H54 (cell line): ENCODE measurements around the gene TBC1D28.
A peak's percentile ranks its signal among the peaks of the same experiment; 100 is the strongest.
"Not testable (repeated sequence)": the region's sequence is repeated elsewhere in the genome, so short reads cannot be mapped to it uniquely, and the experiment has no call there.

ENCODE experiments used
- DNase-seq: peaks from one replicate; pipeline ENCODE4 v3.0.0; 2011; ENCODE audit warnings: low spot score, mixed read lengths; ENCODE audit not compliant: insufficient read length
- FAIRE-seq: peaks from 3 replicates; lab custom pipeline; 2011; peaks lifted over from hg19 to GRCh38; lab: Jason Lieb, UNC
- POLR2A ChIP-seq: IDR thresholded peaks from 2 replicates; pipeline ENCODE4 v1.6.1; 2011; ENCODE audit warnings: low read depth, mild to moderate bottlenecking, low read length

Gene TBC1D28

GRCh38 chr17:18644291-18644690 lies at the start of gene TBC1D28:
Gene TBC1D28 (minus strand): TSS chr17:18644391. CDS start chr17:18641352, 3,039 bp downstream.
- not testable (repeated sequence) for FAIRE-seq, DNase-seq

DNA sequence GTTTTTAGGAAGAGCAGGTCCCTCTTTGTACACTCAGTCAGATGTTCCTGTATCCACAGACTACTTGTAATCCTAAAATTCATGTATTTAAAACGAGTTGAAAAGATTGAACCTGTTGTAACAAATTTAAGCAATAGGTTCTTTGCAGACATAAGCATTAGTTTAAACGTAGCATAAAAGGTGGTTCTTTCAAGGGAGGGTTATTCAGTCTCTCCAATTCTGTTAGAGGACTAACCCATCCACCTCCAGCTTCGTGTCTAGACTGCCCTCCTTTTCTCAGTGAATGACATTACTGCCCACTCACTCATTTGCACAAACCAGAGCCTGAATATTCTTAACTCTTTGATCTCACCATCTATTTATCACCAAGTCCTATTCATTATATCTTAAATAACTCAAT lies 38.5 kb upstream of the TBC1D28 start:
- not testable (repeated sequence) for FAIRE-seq, DNase-seq

- peak; percentile 95 for FAIRE-seq
- peak; percentile 44; the same call in 1 of the 2 replicates for TF ChIP-seq POLR2A
These were observed 37.8 kb upstream of the TBC1D28 start, which contains the start of gene FOXO3B for GRCh38 chr17:18681767-18682571. Gene FOXO3B (minus strand): TSS chr17:18682314. CDS start chr17:18681651, 663 bp downstream.

DNA sequence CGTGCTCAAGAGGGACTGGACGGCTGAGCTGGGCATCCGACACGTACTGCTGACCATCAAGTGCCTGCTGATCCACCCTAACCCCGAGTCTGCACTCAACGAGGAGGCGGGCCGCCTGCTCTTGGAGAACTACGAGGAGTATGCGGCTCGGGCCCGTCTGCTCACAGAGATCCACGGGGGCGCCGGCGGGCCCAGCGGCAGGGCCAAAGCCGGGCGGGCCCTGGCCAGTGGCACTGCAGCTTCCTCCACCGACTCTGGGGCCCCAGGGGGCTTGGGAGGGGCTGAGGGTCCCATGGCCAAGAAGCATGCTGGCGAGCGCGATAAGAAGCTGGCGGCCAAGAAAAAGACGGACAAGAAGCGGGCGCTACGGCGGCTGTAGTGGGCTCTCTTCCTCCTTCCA lies 33.2 kb upstream of the TBC1D28 start:
- FAIRE-seq = not testable (repeated sequence)

More at GRCh38 chr17:18681767-18682571, 37.8 kb upstream of the TBC1D28 start, which contains the start of gene FOXO3B:
- DNase-seq = peak; percentile 59

DNA sequence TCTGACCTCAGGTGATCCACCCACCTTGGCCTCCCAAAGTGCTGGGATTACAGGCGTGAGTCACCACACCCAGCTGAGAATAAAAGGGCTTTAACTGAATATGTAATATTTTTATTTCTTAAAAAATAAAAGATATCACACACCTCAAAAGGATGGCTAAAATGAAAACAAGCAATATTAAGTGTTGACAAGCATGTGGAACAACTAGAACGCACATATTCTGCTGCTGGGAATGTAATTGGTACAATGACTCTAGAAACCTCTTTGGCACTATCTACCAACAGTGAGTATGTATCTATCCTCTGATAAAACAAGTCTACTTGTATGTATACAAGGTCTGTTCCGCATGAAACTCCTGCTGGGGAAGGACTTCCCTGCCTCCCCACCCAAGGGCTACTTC lies 32.7 kb upstream of the TBC1D28 start:
- not testable (repeated sequence) for FAIRE-seq, DNase-seq

More for the DNA sequence above, 33.2 kb upstream of the TBC1D28 start:
- DNase-seq = not testable (repeated sequence)

DNA sequence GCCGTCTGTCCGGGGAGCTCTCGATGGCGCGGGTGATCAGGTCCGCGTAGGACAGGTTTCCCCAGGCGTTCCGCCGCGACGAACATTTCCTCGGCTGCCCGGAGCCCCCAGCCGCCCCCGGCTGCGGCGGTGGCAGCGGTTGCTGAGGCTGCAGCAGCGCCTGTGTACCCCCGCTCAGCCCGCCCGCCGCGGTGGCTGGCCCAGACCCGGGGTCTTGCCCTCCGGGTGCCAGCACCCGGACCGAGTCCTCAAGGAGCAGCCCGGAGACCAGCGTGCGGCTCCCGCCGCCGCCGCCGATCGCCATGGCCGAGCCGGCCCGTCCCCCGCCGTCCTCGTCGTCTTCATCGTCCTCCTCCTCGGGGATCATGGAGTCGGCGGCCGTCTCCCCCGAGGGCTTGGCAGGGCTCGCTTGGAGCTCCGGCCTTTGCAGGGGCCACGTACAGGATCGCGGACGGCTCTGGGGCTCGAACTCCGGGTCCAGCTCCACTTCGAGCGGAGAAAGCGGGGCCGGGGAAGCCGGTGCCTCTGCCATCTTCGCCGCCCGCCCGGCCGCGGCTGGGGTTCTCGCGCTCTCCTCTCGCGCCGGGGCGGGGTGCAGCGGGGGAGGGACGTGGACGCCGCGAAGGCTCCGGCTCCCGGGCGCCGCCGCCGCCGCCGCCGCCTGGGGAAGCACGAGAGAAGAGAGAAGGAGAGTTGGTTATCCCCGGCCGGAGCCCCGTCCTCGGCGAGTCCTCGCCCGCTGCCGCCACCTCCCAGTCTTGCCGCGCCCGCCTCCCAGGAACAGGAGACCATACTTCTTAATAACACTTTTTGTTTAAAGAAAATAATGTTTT lies 28.4 kb upstream of the TBC1D28 start:
- not testable (repeated sequence) for FAIRE-seq, DNase-seq

DNA sequence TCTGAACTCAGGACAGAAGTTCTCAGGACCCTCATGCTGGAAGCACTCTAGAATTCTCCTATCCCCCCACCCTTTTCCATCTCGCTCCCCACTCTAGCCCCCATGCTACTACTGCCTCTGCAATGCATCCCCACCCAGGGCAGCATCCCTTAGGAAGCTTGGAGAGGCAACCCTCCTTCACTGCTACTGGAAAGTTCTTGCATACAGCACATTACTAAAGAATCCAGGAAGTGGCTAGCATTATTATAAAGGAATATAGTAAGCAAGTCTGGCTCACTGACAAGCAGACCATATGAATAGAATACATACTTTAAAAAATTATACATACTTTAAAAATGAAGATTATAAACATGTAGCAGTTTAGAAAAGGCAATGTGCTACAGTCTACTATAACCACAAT lies 24.4 kb upstream of the TBC1D28 start:
- not testable (repeated sequence) for DNase-seq, FAIRE-seq

GRCh38 chr17:18667535-18667934 lies 23.3 kb upstream of the TBC1D28 start:
- DNase-seq, FAIRE-seq: not testable (repeated sequence)

DNA sequence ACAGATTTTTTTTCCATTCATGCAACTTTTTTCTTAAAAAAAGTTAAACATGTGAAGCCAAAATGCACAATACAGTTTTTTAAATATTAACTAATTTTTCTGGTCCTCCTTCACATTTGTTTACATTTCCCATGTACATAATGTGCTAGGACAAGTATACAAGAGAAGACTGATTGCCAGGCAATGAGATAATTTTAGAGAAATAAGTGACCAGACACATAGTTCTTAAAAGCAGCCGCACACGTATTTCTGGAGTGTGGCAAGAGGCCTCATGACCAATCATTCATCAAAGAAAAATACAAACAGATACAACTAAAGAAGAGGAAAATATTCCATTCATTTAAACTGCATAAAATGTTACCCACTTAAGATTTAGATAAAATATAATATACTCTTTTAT lies 22.1 kb upstream of the TBC1D28 start:
- DNase-seq, FAIRE-seq: not testable (repeated sequence)

- DNase-seq = not testable (repeated sequence)
- FAIRE-seq = peak; percentile 81
These were observed 17.9 kb upstream of the TBC1D28 start for GRCh38 chr17:18661924-18662624.

DNA sequence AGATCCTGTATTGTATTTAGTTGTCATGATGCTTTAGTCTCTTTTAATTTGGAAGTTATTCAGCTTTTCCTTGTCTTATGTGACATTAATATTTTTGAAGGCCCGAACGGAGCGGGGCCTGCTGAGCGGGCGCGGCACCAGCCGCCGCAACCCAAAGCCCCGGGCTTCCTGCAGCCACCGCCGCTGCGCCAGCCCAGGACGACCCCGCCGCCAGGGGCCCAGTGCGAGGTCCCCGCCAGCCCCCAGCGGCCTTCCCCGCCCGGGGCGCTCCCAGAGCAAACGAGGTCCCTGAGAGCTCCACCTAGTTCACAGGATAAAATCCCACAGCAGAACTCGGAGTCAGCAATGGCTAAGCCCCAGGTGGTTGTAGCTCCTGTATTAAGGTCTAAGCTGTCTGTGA lies 5.9 kb upstream of the TBC1D28 start:
- FAIRE-seq, DNase-seq: not testable (repeated sequence)

GRCh38 chr17:18643124-18643523 lies 1.1 kb downstream of the TBC1D28 start:
- FAIRE-seq = peak; percentile 76
- not testable (repeated sequence) for DNase-seq

DNA sequence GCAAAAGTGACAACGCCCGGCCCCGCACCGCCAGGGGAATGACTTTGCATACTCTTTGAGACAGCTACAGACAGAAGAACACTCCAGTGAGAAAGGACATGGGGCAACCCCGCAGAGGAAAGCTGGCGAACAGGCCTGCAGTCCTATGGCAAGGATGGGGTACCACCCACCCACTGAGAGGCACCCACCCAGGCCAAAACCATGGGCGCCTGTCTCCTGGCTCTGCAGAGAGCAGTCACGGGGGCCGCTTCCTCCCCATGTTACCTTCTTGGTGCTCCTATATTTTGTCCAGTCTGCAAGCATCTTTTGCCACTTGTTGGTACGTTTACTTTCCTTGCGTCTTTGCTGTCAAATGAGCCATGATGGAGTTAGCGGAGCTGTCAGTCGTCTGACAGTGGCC lies 5.8 kb downstream of the TBC1D28 start:
- DNase-seq, FAIRE-seq: not testable (repeated sequence)

DNA sequence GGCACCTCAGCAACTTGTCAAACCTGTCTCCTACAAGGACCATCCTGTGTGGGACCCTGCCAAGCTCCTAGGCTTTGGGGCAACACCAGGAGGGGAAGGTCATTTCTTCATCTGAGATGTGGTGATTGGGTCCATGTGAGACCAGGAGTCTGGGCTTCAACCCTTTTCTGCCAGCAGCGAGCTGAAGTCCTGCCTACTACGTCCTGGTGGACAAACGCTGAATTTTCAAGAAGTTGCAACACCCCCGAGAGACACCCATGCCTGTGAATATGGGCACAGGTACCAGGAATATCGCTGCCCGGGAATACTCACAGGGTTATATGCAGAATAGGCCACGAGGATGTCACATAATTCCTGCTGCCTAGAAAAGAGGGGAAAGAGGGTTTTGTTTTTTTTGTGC lies 8.0 kb downstream of the TBC1D28 start:
- FAIRE-seq, DNase-seq: not testable (repeated sequence)

GRCh38 chr17:18635773-18636172 lies 8.4 kb downstream of the TBC1D28 start:
- DNase-seq, FAIRE-seq: not testable (repeated sequence)

- DNase-seq, FAIRE-seq: not testable (repeated sequence)
These were observed 9.5 kb downstream of the TBC1D28 start for GRCh38 chr17:18634550-18635263.
